Tongue (tissue), 2 donors: Measurements from ENCODE around the gene SEPTIN7. TPM values are rescaled to one million over a fixed set of nuclear protein-coding genes. Genes with fewer than 3 reads are reported as not detected.

Experiments used
- DNase-seq: peaks from one replicate; pipeline ENCODE4 v3.0.0-alpha.2; 2015
- total RNA-seq: library from RNA; depleted of rRNA; stranded (reverse); fragments of >200 nt; gene quantifications from one replicate; pipeline ENCODE4 v1.2.3, GENCODE V29; 2014

Gene SEPTIN7
- total RNA-seq, 1 donor from 2014 or later = 362 TPM

DNA sequence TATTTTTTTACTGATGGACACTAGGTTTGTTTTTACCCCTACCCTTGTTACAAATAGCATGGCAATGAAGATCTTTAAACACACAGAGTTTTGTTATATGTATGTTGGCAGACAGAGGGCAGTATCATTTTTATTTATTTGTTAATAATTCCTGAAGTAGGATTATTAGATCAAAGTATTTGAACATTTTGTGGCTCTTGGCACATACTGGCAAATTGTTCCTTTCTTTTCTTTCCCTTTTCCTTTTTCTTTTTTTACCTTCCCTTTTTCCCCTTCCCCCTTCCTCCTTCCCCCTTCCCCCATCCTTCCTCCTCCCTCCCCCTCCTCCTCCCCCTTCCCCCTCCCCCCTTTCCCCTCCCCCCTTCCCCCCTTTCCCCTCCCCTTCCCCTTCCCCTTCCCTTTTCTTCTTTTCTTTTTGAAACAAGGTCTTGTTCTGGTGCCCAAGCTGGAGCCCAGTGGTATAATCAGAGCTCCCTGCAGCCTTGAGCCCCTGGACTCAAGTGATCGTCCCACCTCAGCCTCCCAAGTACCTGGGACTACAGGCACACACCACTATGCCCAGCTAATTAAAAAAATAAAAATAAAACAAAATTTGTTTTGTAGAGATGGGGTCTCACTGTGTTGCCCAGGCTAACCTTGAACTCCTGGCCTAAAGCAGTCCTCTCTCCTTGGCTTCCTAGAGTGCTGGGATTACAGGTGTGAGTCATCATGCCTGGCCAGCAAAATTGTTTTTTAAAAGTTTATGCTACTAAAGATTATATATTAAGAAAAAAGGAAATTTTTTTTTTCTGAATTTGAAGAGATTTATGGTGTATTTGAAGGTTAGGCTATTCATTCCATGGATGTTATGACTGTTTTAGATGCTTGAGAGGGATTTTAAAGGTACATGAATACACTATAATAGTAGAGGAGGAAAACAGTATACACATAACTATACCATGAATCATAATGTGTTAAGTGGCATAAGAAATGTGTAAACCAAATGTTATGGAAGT, 39.3 kb downstream of the SEPTIN7 start:
- DNase-seq = no peak

- peak; percentile 47 for DNase-seq
Measured at GRCh38 chr7:35846816-35847412, 46.1 kb downstream of the SEPTIN7 start.

DNA sequence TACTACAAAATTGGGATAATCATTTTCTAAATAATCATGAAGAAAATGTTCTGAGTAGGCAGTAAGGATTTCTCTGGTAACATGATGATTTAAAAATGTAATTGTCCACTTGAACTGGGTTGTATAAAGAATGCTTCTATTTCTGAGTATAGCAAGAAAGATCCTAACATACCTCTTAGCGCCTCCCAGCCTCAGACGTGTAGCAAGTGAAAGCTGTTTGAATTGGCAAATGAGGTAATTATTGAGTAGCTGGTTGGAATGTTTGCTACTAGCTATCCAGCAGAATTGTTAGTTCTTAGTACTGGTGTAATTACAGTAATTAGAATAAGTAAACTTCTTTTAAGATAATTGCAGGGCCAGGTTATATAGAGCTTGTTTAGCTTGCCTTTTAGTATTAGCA, 47.9 kb downstream of the SEPTIN7 start:
- no peak for DNase-seq

DNA sequence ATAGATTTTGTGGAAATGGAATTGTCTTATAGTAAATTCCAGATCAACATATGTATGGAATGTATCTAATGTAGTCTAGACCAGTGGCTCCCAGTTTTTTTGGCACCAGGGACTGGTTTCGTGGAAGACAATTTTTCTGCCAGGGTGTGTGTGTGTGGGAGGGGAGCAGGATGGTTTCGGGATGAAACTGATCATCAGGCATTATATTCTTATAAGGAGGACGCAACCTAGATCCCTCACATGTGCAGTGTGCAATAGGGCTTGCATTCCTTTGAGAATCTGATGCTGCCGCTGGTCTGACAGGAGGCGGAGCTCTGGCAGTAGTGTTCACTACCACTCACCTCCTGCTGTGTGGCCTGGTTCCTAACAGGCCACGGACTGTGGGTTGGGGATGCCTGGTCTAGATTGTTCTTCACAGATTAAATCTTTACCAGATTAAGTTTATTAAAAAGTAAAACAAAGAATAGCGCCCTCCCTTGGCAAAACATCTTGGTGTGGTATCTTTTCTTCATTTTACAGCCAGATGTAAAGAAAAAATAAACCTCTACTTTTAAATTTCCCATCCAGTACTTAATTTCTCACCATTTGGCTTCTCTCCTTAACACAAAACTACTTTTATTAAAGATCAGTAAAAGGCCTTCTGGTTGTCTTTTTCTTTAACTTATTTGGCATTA, 48.4 kb downstream of the SEPTIN7 start:
- no peak for DNase-seq

GRCh38 chr7:35849954-35850353, 49.1 kb downstream of the SEPTIN7 start:
- no peak for DNase-seq

Other genes with a start within 250 kb of the SEPTIN7 start
- 19.6 TPM for gene HERPUD2, start 105.9 kb upstream of the SEPTIN7 start, total RNA-seq